Measurements from ENCODE around the gene COPE. TPM values are rescaled to one million over a fixed set of nuclear protein-coding genes. Genes with fewer than 3 reads are reported as not detected.

COPE gene
- total RNA-seq, 1 experiment from 2014 or later, result 177 TPM

DNA sequence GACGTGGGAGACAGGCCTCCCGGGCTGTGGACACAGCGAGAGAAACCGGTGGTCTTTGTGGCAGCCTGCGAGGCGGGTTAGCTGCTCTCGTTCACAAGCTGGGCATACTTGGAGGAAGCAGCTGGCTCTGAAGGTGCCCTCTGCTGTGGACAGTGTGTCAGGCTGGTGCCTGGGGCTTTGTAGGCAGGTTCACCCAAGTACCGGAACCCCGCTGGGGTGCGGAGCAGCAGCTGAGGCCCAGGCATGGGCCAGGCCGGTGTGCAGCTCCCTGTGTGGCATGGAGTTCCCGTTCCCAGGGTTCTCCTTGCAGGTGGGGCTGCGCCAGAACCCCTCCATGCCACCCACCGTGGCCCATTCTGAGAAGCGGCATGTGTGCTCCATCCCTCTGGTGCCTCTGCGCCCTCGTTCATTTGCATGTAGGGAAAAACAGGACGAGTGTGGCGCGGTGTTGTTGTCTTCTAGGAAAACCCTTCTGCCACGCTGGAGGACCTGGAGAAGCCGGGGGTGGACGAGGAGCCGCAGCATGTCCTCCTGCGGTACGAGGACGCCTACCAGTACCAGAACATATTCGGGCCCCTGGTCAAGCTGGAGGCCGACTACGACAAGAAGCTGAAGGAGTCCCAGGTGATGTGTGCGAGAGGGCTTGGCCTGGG is 67.4 kb downstream of the COPE start:
- ChIA-PET CTCF (no interaction called here), POLR2A (no interaction called here)
- Histone ChIP-seq H3K4me3 (ENCODE audit: low read depth in 2 of 2, low read length in 2 of 2) (no peak overlapping the region), H3K27me3 (ENCODE audit: control insufficient read depth, insufficient read depth, low read length) (no peaks in the 10 kb centered on the region), H3K9me3 (ENCODE audit: control insufficient read depth, insufficient read depth, low read depth, low read length) (no peaks in the 10 kb centered on the region), H3K36me3 (ENCODE audit: control insufficient read depth, insufficient read depth, low read length) (peaks cover 2% of the 10 kb centered on the region; the same call in 1 of the 2 replicates), H3K4me1 (ENCODE audit: control insufficient read depth, insufficient read depth, low read length) (no peaks in the 10 kb centered on the region), H3K27ac (ENCODE audit: low read length) (no peak overlapping the region)
- intact Hi-C loops (cut with micrococcal nuclease; ENCODE audit: unreplicated experiment) (no loop called here), in situ Hi-C loops (cut with HindIII; ENCODE audit: low pct_unique_long_range_greater_than_20kb, low sequenced_read_pairs) (no loop called here)
- no peak for TF ChIP-seq REST (IDR thresholded peaks at IDR 0.05; ENCODE audit: insufficient read depth in 1 of 2, low read depth in 2 of 2, low read length in 1 of 2)
- TF ChIP-seq POLR2AphosphoS5 (IDR thresholded peaks at IDR 0.05; ENCODE audit: low read depth, low read length), result no peak
- no peak for DNase-seq (ENCODE audit: low read depth, low spot score)
- BruUV-seq (replicated peaks), result no TSS peak
- no peak for ATAC-seq

GRCh38 chr19:18850471-18851375 is 68.5 kb downstream of the COPE start:
- ChIA-PET CTCF (no interaction called here), POLR2A (no interaction called here)
- ATAC-seq (no peak), DNase-seq (ENCODE audit: low read depth, low spot score) (no peak)
- Histone ChIP-seq H3K27me3 (ENCODE audit: control insufficient read depth, insufficient read depth, low read length) (no peaks in the 10 kb centered on the region), H3K4me3 (ENCODE audit: low read depth in 2 of 2, low read length in 2 of 2) (no peak overlapping the region), H3K27ac (ENCODE audit: low read length) (no peak overlapping the region), H3K4me1 (ENCODE audit: control insufficient read depth, insufficient read depth, low read length) (no peaks in the 10 kb centered on the region), H3K36me3 (ENCODE audit: control insufficient read depth, insufficient read depth, low read length) (peaks cover 2% of the 10 kb centered on the region; the same call in 1 of the 2 replicates), H3K9me3 (ENCODE audit: control insufficient read depth, insufficient read depth, low read depth, low read length) (no peaks in the 10 kb centered on the region)
- no TSS peak for BruUV-seq (replicated peaks)
- in situ Hi-C loops (cut with HindIII; ENCODE audit: low pct_unique_long_range_greater_than_20kb, low sequenced_read_pairs), result no loop called here
- TF ChIP-seq CTCF (IDR thresholded peaks at IDR 0.05), result no peak
- TF ChIP-seq REST (IDR thresholded peaks at IDR 0.05; ENCODE audit: insufficient read depth in 1 of 2, low read depth in 2 of 2, low read length in 1 of 2), result no peak
- TF ChIP-seq POLR2AphosphoS5 (IDR thresholded peaks at IDR 0.05; ENCODE audit: low read depth, low read length), result no peak
- no peak for TF ChIP-seq TCF7L2 (IDR thresholded peaks at IDR 0.05; ENCODE audit: low read depth, low read length)
- TF ChIP-seq SIN3A (IDR thresholded peaks at IDR 0.05; ENCODE audit: borderline replicate concordance, insufficient read depth, low read depth, low read length), result no peak
- intact Hi-C loops (cut with micrococcal nuclease; ENCODE audit: unreplicated experiment), result no loop called here

Data from Panc1 (cell line).